K562 (cell line): ENCODE data around the gene SARS1. TPM values are rescaled to one million over a fixed set of nuclear protein-coding genes. Genes with fewer than 3 reads are reported as not detected.
A peak's percentile ranks its signal among the peaks of the same experiment; 100 is the strongest.

Experiments
- ARID3A ChIP-seq: IDR thresholded peaks from 2 replicates; pipeline ENCODE4 v1.6.1; 2012; ENCODE audit warnings: low read depth, low read length, improper control_type of control experiment, borderline replicate concordance
- ATF1 ChIP-seq, 2 experiments: fragments of 450-650 bp in 1 of 2; IDR thresholded peaks; 2 replicates each; pipeline ENCODE4 v1.6.1; 2016; ENCODE audit warnings: missing compliant biosample characterization in 1 of 2, missing genetic modification characterization in 1 of 2
- ATF7 ChIP-seq: fragments of 450-650 bp; IDR thresholded peaks from 2 replicates; pipeline ENCODE4 v1.7.1; 2014; ENCODE audit warnings: mild to moderate bottlenecking, moderate library complexity
- CGGBP1 ChIP-seq: fragments of 250-450 bp; sonication (Bioruptor Pico); IDR thresholded peaks from 2 replicates; pipeline ENCODE4 v1.9.0; 2021; ENCODE audit warnings: mild to moderate bottlenecking
- EP400 ChIP-seq: fragments of 450-650 bp; IDR thresholded peaks from 2 replicates; pipeline ENCODE4 v1.6.1; 2017; ENCODE audit warnings: antibody characterized with exemption, mild to moderate bottlenecking, moderate library complexity
- ETS1 ChIP-seq: conservative IDR thresholded peaks from 2 replicates; pipeline ENCODE4 v1.6.1; 2011; ENCODE audit warnings: low read depth, mild to moderate bottlenecking, low read length; ENCODE audit not compliant: control insufficient read depth
- GATAD2A ChIP-seq: fragments of 450-650 bp; IDR thresholded peaks from 2 replicates; pipeline ENCODE4 v1.6.1; 2017
- KHSRP ChIP-seq: fragments of 450-650 bp; IDR thresholded peaks from 2 replicates; pipeline ENCODE4 v1.6.1; 2017
- MECOM ChIP-seq: fragments of 250-450 bp; sonication (Bioruptor Pico); IDR thresholded peaks from 2 replicates; pipeline ENCODE4 v1.8.0; 2022; ENCODE audit warnings: inconsistent platforms
- MIER1 ChIP-seq: fragments of 450-650 bp; IDR thresholded peaks from 2 replicates; pipeline ENCODE4 v1.6.1; 2016; ENCODE audit warnings: antibody characterized with exemption, mild to moderate bottlenecking, low read depth
- MLLT1 ChIP-seq, 2 experiments: fragments of 450-650 bp; IDR thresholded peaks; 2 replicates each; pipeline ENCODE4 v1.6.1; 2016
- NBN ChIP-seq: fragments of 450-650 bp; IDR thresholded peaks from 2 replicates; pipeline ENCODE4 v1.6.1; 2016; ENCODE audit warnings: low read depth, mild to moderate bottlenecking
- NFXL1 ChIP-seq: fragments of 450-650 bp; formaldehyde crosslinking; IDR thresholded peaks from 2 replicates; pipeline ENCODE4 v1.4.0; 2021; ENCODE audit warnings: mild to moderate bottlenecking
- NKRF ChIP-seq: fragments of 450-650 bp; IDR thresholded peaks from 2 replicates; pipeline ENCODE4 v1.6.1; 2016; ENCODE audit warnings: borderline replicate concordance
- NR3C1 ChIP-seq: sonication (generic); formaldehyde crosslinking; IDR thresholded peaks from 2 replicates; pipeline ENCODE4 v1.8.1; 2022; ENCODE audit warnings: missing genetic modification reagents
- RBM22 ChIP-seq: fragments of 200-400 bp; formaldehyde crosslinking; IDR thresholded peaks from 2 replicates; pipeline ENCODE4 v1.6.1; 2018; ENCODE audit warnings: low read length, low read depth; ENCODE audit not compliant: poor library complexity, severe bottlenecking
- SMAD4 ChIP-seq: fragments of 250-450 bp; sonication (Bioruptor Pico); conservative IDR thresholded peaks from 2 replicates; pipeline ENCODE4 v1.8.0; 2021; ENCODE audit warnings: inconsistent platforms, mild to moderate bottlenecking, moderate library complexity
- SMARCA5 ChIP-seq: fragments of 450-650 bp; IDR thresholded peaks from 2 replicates; pipeline ENCODE4 v1.6.1; 2016
- TAF9B ChIP-seq: fragments of 450-650 bp; IDR thresholded peaks from 2 replicates; pipeline ENCODE4 v1.6.1; 2018; ENCODE audit warnings: mild to moderate bottlenecking; ENCODE audit not compliant: partially characterized antibody
- TBP ChIP-seq: optimal IDR thresholded peaks from 2 replicates; pipeline ENCODE3; 2011; ENCODE audit warnings: low read depth, low read length, improper control_type of control experiment
- U2AF2 ChIP-seq: fragments of 200-400 bp; formaldehyde crosslinking; optimal IDR thresholded peaks from 2 replicates; pipeline ENCODE3; 2017; ENCODE audit warnings: low read depth, mild to moderate bottlenecking, low read length
- ZNF316 ChIP-seq: fragments of 450-650 bp; IDR thresholded peaks from 2 replicates; pipeline ENCODE4 v1.6.1; 2016
- ZNF830 ChIP-seq: fragments of 250-450 bp; sonication (Bioruptor Pico); IDR thresholded peaks from 2 replicates; pipeline ENCODE4 v1.5.0; 2021; ENCODE audit warnings: mild to moderate bottlenecking
- polyA plus RNA-seq, 8 experiments: library from polyadenylated mRNA; depleted of rRNA in 4 of 8; stranded (reverse) in 5 of 8; unstranded in 3 of 8; fragments of >200 nt; fragmentation: Nextera tagmentation in 2 of 8; fragmentation: Illumina TruSeq in 1 of 8; extraction: Ambion mirVana in 2 of 8; extraction: Trizol in 1 of 8; gene quantifications; 2 replicates each; pipeline versions ENCODE4 v1.2.1 to v1.2.3, GENCODE V29; 2011 to 2014; ENCODE audit warnings: inconsistent platforms in 1 of 8, missing spikeins in 1 of 8
- total RNA-seq, 7 experiments: library from RNA; depleted of rRNA in 6 of 7; stranded (reverse); fragments of >200 nt in 6 of 7; fragmentation: Illumina TruSeq in 2 of 7; extraction: Trizol in 2 of 7; gene quantifications; 2 replicates each; pipeline versions ENCODE4 v1.2.1 to v1.2.3, GENCODE V29; 2011 to 2021; ENCODE audit warnings: low replicate concordance in 1 of 7

The SARS1 gene
- total and polyA plus RNA-seq, 9 of the 15 experiments (the other 6 are each of a cell fraction or from before 2014, with no cell fraction given): 221 to 623 (median 254) TPM

- TF ChIP-seq ATF1 (CRISPR knock-in tag; IDR thresholded peaks at IDR 0.05) (no peak), ATF1 (tag; IDR thresholded peaks at IDR 0.05) (peak; percentile 69), NFXL1 (CRISPR knock-in tag) (no peak), KHSRP (no peak), RBM22 (no peak), MLLT1 (IDR thresholded peaks at IDR 0.05) (peak; percentile 51 to 55; a peak in 2 of 4 replicates), CGGBP1 (CRISPR knock-in tag) (0 out of 2 replicates have a peak, but pooled peaks have one; percentile 19), SMARCA5 (no peak), ARID3A (no peak), MECOM (CRISPR knock-in tag) (no peak), ZNF316 (no peak), TAF9B (no peak), U2AF2 (no peak), ZNF830 (CRISPR knock-in tag) (no peak), GATAD2A (peak; percentile 29; the same call in 1 of the 2 replicates), NR3C1 (CRISPR knock-in tag) (0 out of 2 replicates have a peak, but pooled peaks have one; percentile 8), ETS1 (peak; percentile 91), NKRF (peak; percentile 90), NBN (peak; percentile 32; the same call in 1 of the 2 replicates), EP400 (peak; percentile 96), MIER1 (no peak), ATF7 (peak; percentile 74), TBP (peak; percentile 79), SMAD4 (CRISPR knock-in tag) (peak; percentile 68; the same call in 1 of the 2 replicates)
Measured at GRCh38 chr1:109282952-109283747, 69.4 kb downstream of the SARS1 start, which contains the start of gene PSRC1 (continued).
